ENCODE data around the gene METTL13.

GRCh38 chr1:171790318-171790717 lies 8.9 kb downstream of the METTL13 start:
- TF ChIP-seq CTCF (IDR thresholded peaks at IDR 0.05): no peak
- TF ChIP-seq POLR2A (IDR thresholded peaks at IDR 0.05): no peak

All from body of pancreas (tissue), 4 donors.